ENCODE results near the gene PHRF1. TPM values are rescaled to one million over a fixed set of nuclear protein-coding genes. Genes with fewer than 3 reads are reported as not detected.

Gene PHRF1
- total and polyA plus RNA-seq, 9 of the 15 experiments (the other 6 are each of a cell fraction or from before 2014, with no cell fraction given) = 0.07 to 37.2 (median 7.7) TPM

MicroRNAs within 50 kb of the gene (microRNA counts, 767-probe panel; counts per million panel counts)
- microRNA hsa-miR-210 = 2,828 counts per million, percentile 67 among the panel's probes with 10 or more counts

Small RNA genes within 50 kb of the gene (microRNA-seq; reads per million reads assigned to microRNA genes)
- gene MIR210 (ENCODE audit: borderline microRNAs expressed) = 898 reads per million, percentile 92 among the genes with 10 or more reads in this experiment

Small RNA genes within 50 kb of the gene (small RNA-seq; reads per million reads assigned to genes)
- gene MIR210 = 54.9 reads per million, percentile 98 among the genes with 10 or more reads in this experiment

Other genes starting within 250 kb of the PHRF1 start
Only the 7 nearest of the 24 such genes appear.
- gene HRAS, start 40.9 kb upstream of the PHRF1 start, total RNA-seq (2014; rRNA removed) = 73.5 and 75.9 TPM in 2 replicates
- gene HRAS, start 40.9 kb upstream of the PHRF1 start, total RNA-seq (2014; rRNA removed; fragmentation: Illumina TruSeq; extraction: Trizol) = 11.3 and 16.8 TPM in 2 replicates
- 41.3 and 43.3 TPM in 2 replicates for gene HRAS, start 40.9 kb upstream of the PHRF1 start, total RNA-seq (2015; rRNA removed; fragmentation: Illumina TruSeq; extraction: Trizol)
- gene HRAS, start 40.9 kb upstream of the PHRF1 start, total RNA-seq (2021) = 64.9 and 68.5 TPM in 2 replicates
- 29.6 and 34.9 TPM in 2 replicates for gene HRAS, start 40.9 kb upstream of the PHRF1 start, polyA plus RNA-seq (2011; rRNA removed)
- 28.0 and 46.2 TPM in 2 replicates for gene HRAS, start 40.9 kb upstream of the PHRF1 start, polyA plus RNA-seq (2014; fragmentation: Illumina TruSeq; extraction: Trizol)
- 1 to 10 TPM; 2.8 to 5.8 TPM for gene HRAS, start 40.9 kb upstream of the PHRF1 start, polyA plus RNA-seq (2014; fragmentation: Nextera tagmentation; extraction: Ambion mirVana)
- gene HRAS, start 40.9 kb upstream of the PHRF1 start, polyA plus RNA-seq (2014; rRNA removed) = 52.0 and 61.3 TPM in 2 replicates
- gene LRRC56, start 38.9 kb upstream of the PHRF1 start, total RNA-seq (2014; rRNA removed) = 1.5 and 1.6 TPM in 2 replicates
- gene LRRC56, start 38.9 kb upstream of the PHRF1 start, total RNA-seq (2014; rRNA removed; fragmentation: Illumina TruSeq; extraction: Trizol) = 0.13 and 0.22 TPM in 2 replicates
- 1.0 and 1.3 TPM in 2 replicates for gene LRRC56, start 38.9 kb upstream of the PHRF1 start, total RNA-seq (2015; rRNA removed; fragmentation: Illumina TruSeq; extraction: Trizol)
- 3.4 and 4.5 TPM in 2 replicates for gene LRRC56, start 38.9 kb upstream of the PHRF1 start, total RNA-seq (2021)
- 1.0 and 1.6 TPM in 2 replicates for gene LRRC56, start 38.9 kb upstream of the PHRF1 start, polyA plus RNA-seq (2011; rRNA removed)
- gene LRRC56, start 38.9 kb upstream of the PHRF1 start, polyA plus RNA-seq (2014; fragmentation: Illumina TruSeq; extraction: Trizol) = 0.61 and 1.4 TPM in 2 replicates
- under 1 TPM in 1 of 2 experiments, not detected in 1; 0.03 TPM for gene LRRC56, start 38.9 kb upstream of the PHRF1 start, polyA plus RNA-seq (2014; fragmentation: Nextera tagmentation; extraction: Ambion mirVana)
- 3.6 and 4.3 TPM in 2 replicates for gene LRRC56, start 38.9 kb upstream of the PHRF1 start, polyA plus RNA-seq (2014; rRNA removed)
- gene LMNTD2, start 15.7 kb upstream of the PHRF1 start, total RNA-seq (2014; rRNA removed) = 2.0 and 2.9 TPM in 2 replicates
- gene LMNTD2, start 15.7 kb upstream of the PHRF1 start, total RNA-seq (2014; rRNA removed; fragmentation: Illumina TruSeq; extraction: Trizol) = 0.19 TPM in 1 of 2 replicates, not detected in the other
- gene LMNTD2, start 15.7 kb upstream of the PHRF1 start, total RNA-seq (2015; rRNA removed; fragmentation: Illumina TruSeq; extraction: Trizol) = 0.98 and 1.1 TPM in 2 replicates
- 3.5 and 3.9 TPM in 2 replicates for gene LMNTD2, start 15.7 kb upstream of the PHRF1 start, total RNA-seq (2021)
- 1.1 and 2.8 TPM in 2 replicates for gene LMNTD2, start 15.7 kb upstream of the PHRF1 start, polyA plus RNA-seq (2011; rRNA removed)
- gene LMNTD2, start 15.7 kb upstream of the PHRF1 start, polyA plus RNA-seq (2014; fragmentation: Illumina TruSeq; extraction: Trizol) = 0.48 and 0.98 TPM in 2 replicates
- gene LMNTD2, start 15.7 kb upstream of the PHRF1 start, polyA plus RNA-seq (2014; fragmentation: Nextera tagmentation; extraction: Ambion mirVana) = not detected
- 1.8 and 4.2 TPM in 2 replicates for gene LMNTD2, start 15.7 kb upstream of the PHRF1 start, polyA plus RNA-seq (2014; rRNA removed)
- 45.2 and 50.3 TPM in 2 replicates for gene RASSF7, start 15.5 kb upstream of the PHRF1 start, total RNA-seq (2014; rRNA removed)
- gene RASSF7, start 15.5 kb upstream of the PHRF1 start, total RNA-seq (2014; rRNA removed; fragmentation: Illumina TruSeq; extraction: Trizol) = 1.1 and 2.2 TPM in 2 replicates
- 16.2 and 18.6 TPM in 2 replicates for gene RASSF7, start 15.5 kb upstream of the PHRF1 start, total RNA-seq (2015; rRNA removed; fragmentation: Illumina TruSeq; extraction: Trizol)
- 30.5 and 31.7 TPM in 2 replicates for gene RASSF7, start 15.5 kb upstream of the PHRF1 start, total RNA-seq (2021)
- 19.8 and 30.3 TPM in 2 replicates for gene RASSF7, start 15.5 kb upstream of the PHRF1 start, polyA plus RNA-seq (2011; rRNA removed)
- gene RASSF7, start 15.5 kb upstream of the PHRF1 start, polyA plus RNA-seq (2014; fragmentation: Illumina TruSeq; extraction: Trizol) = 3.0 and 17.0 TPM in 2 replicates
- gene RASSF7, start 15.5 kb upstream of the PHRF1 start, polyA plus RNA-seq (2014; fragmentation: Nextera tagmentation; extraction: Ambion mirVana) = under 1 TPM; 0.41 to 0.92 TPM
- 44.3 and 52.7 TPM in 2 replicates for gene RASSF7, start 15.5 kb upstream of the PHRF1 start, polyA plus RNA-seq (2014; rRNA removed)
- 3.7 and 8.3 TPM in 2 replicates for gene IRF7, start 39.5 kb downstream of the PHRF1 start, total RNA-seq (2014; rRNA removed)
- 0.29 TPM in 1 of 2 replicates, not detected in the other for gene IRF7, start 39.5 kb downstream of the PHRF1 start, total RNA-seq (2014; rRNA removed; fragmentation: Illumina TruSeq; extraction: Trizol)
- 2.0 and 2.2 TPM in 2 replicates for gene IRF7, start 39.5 kb downstream of the PHRF1 start, total RNA-seq (2015; rRNA removed; fragmentation: Illumina TruSeq; extraction: Trizol)
- 6.5 and 7.6 TPM in 2 replicates for gene IRF7, start 39.5 kb downstream of the PHRF1 start, total RNA-seq (2021)
- 1.8 and 3.5 TPM in 2 replicates for gene IRF7, start 39.5 kb downstream of the PHRF1 start, polyA plus RNA-seq (2011; rRNA removed)
- 0.64 and 2.2 TPM in 2 replicates for gene IRF7, start 39.5 kb downstream of the PHRF1 start, polyA plus RNA-seq (2014; fragmentation: Illumina TruSeq; extraction: Trizol)
- under 1 TPM; 0.27 to 0.48 TPM for gene IRF7, start 39.5 kb downstream of the PHRF1 start, polyA plus RNA-seq (2014; fragmentation: Nextera tagmentation; extraction: Ambion mirVana)
- 3.8 and 7.4 TPM in 2 replicates for gene IRF7, start 39.5 kb downstream of the PHRF1 start, polyA plus RNA-seq (2014; rRNA removed)
- not detected in 2 replicates for gene CDHR5, start 48.5 kb downstream of the PHRF1 start, total RNA-seq (2014; rRNA removed)
- not detected in 2 replicates for gene CDHR5, start 48.5 kb downstream of the PHRF1 start, total RNA-seq (2014; rRNA removed; fragmentation: Illumina TruSeq; extraction: Trizol)
- not detected in 2 replicates for gene CDHR5, start 48.5 kb downstream of the PHRF1 start, total RNA-seq (2015; rRNA removed; fragmentation: Illumina TruSeq; extraction: Trizol)
- 0.16 TPM in 1 of 2 replicates, not detected in the other for gene CDHR5, start 48.5 kb downstream of the PHRF1 start, total RNA-seq (2021)
- not detected in 2 replicates for gene CDHR5, start 48.5 kb downstream of the PHRF1 start, polyA plus RNA-seq (2011; rRNA removed)
- not detected in 2 replicates for gene CDHR5, start 48.5 kb downstream of the PHRF1 start, polyA plus RNA-seq (2014; fragmentation: Illumina TruSeq; extraction: Trizol)
- gene CDHR5, start 48.5 kb downstream of the PHRF1 start, polyA plus RNA-seq (2014; fragmentation: Nextera tagmentation; extraction: Ambion mirVana) = not detected
- gene CDHR5, start 48.5 kb downstream of the PHRF1 start, polyA plus RNA-seq (2014; rRNA removed) = not detected in 2 replicates
- gene SCT, start 50.7 kb downstream of the PHRF1 start, total RNA-seq (2014; rRNA removed) = not detected in 2 replicates
- gene SCT, start 50.7 kb downstream of the PHRF1 start, total RNA-seq (2014; rRNA removed; fragmentation: Illumina TruSeq; extraction: Trizol) = not detected in 2 replicates
- not detected in 2 replicates for gene SCT, start 50.7 kb downstream of the PHRF1 start, total RNA-seq (2015; rRNA removed; fragmentation: Illumina TruSeq; extraction: Trizol)
- not detected in 2 replicates for gene SCT, start 50.7 kb downstream of the PHRF1 start, total RNA-seq (2021)
- gene SCT, start 50.7 kb downstream of the PHRF1 start, polyA plus RNA-seq (2011; rRNA removed) = not detected in 2 replicates
- gene SCT, start 50.7 kb downstream of the PHRF1 start, polyA plus RNA-seq (2014; fragmentation: Illumina TruSeq; extraction: Trizol) = not detected in 2 replicates
- not detected for gene SCT, start 50.7 kb downstream of the PHRF1 start, polyA plus RNA-seq (2014; fragmentation: Nextera tagmentation; extraction: Ambion mirVana)
- gene SCT, start 50.7 kb downstream of the PHRF1 start, polyA plus RNA-seq (2014; rRNA removed) = not detected in 2 replicates

Data from K562 (cell line).